ENCODE measurements around the gene CHST11. TPM values are rescaled to one million over a fixed set of nuclear protein-coding genes. Genes with fewer than 3 reads are reported as not detected.

Gene CHST11
- total and polyA plus RNA-seq, 2 of the 4 experiments (the other 2 are of a cell fraction), result 1.4 to 2.7 TPM

- ChIA-PET POLR2A (ENCODE audit: unreplicated experiment) (no interaction called here), CTCF (interaction anchor here (1.0 to 1.1 kb wide), 2 partner anchors 12 to 15 kb away, joined by 3 read pairs; no protein-coding TSS in a partner anchor)
- H3K9ac ChIP-seq (ENCODE audit: low read depth, low read length), result no peak overlapping the region
- no peaks in the 10 kb centered on the region for H3K79me1 ChIP-seq (ENCODE audit: low read depth in 1 of 2, low read length in 2 of 2)
- H3K4me2 ChIP-seq (ENCODE audit: low read depth, low read length), result peak overlapping the region; percentile 20
- H2BK5ac ChIP-seq (ENCODE audit: low read depth, low read length, poor library complexity, severe bottlenecking), result peak overlapping the region; percentile 7
- peak overlapping the region; percentile 0; the same call in 1 of the 2 replicates for H3K27ac ChIP-seq (ENCODE audit: insufficient read depth, low read length)
- 0 out of 2 replicates have a peak overlapping the region, but pooled peaks have one; percentile 65 for H2AK5ac ChIP-seq (ENCODE audit: low read depth, low read length)
- no peak overlapping the region for H3K56ac ChIP-seq (ENCODE audit: extremely low read depth, insufficient read depth, low read length)
- H3K9me3 ChIP-seq (ENCODE audit: control insufficient read depth, insufficient read depth, low read length), result no peaks in the 10 kb centered on the region
- DNase-seq, result peak; percentile 93
- H2AK9ac ChIP-seq (replicated peaks; ENCODE audit: low read depth, low read length, poor library complexity), result peak overlapping the region; percentile 7
- no TSS peak for BruUV-seq (replicated peaks)
- no peak overlapping the region for H3K4me3 ChIP-seq (ENCODE audit: insufficient read depth, low read depth, low read length)
- H3K4ac ChIP-seq (ENCODE audit: low read depth, low read length), result no peak overlapping the region
- TF ChIP-seq SMC3 (IDR thresholded peaks at IDR 0.05; ENCODE audit: low read depth, low read length) (0 out of 2 replicates have a peak, but pooled peaks have one; percentile 11), MAZ (IDR thresholded peaks at IDR 0.05; ENCODE audit: borderline replicate concordance, low read depth, low read length) (0 out of 2 replicates have a peak, but pooled peaks have one; percentile 38), MAFK (IDR thresholded peaks at IDR 0.05; ENCODE audit: low read depth, low read length) (no peak), BHLHE40 (IDR thresholded peaks at IDR 0.05; ENCODE audit: low read depth, low read length) (peak; percentile 95), FOS (IDR thresholded peaks at IDR 0.05; ENCODE audit: low read depth, low read length) (peak; percentile 17), RCOR1 (IDR thresholded peaks at IDR 0.05; ENCODE audit: insufficient replicate concordance, low read length) (peak; percentile 19), CTCF (conservative IDR thresholded peaks at IDR 0.05; ENCODE audit: low read depth, low read length) (no peak)
- ATAC-seq (ENCODE audit: low read depth), result peak; percentile 84
- peaks cover 4% of the 10 kb centered on the region; the same call in 1 of the 2 replicates for H3K4me1 ChIP-seq (ENCODE audit: control insufficient read depth, insufficient read depth, low read length)
- intact Hi-C loops (cut with micrococcal nuclease), result no loop called here
- H3K27me3 ChIP-seq (ENCODE audit: control insufficient read depth, insufficient read depth, low read length), result 0 out of 2 replicates have a peak, but pooled peaks cover 3% of the 10 kb centered on the region
- H3K14ac ChIP-seq (replicated peaks; ENCODE audit: low read depth, low read length), result 0 out of 2 replicates have a peak overlapping the region, but pooled peaks have one; percentile 5
- no peak overlapping the region for H2BK20ac ChIP-seq (ENCODE audit: low read depth, low read length)
- H2BK15ac ChIP-seq (ENCODE audit: low read depth, low read length), result no peak overlapping the region
- H2AFZ ChIP-seq (replicated peaks; ENCODE audit: low read length, poor library complexity), result peak overlapping the region; percentile 74
- 0 out of 2 replicates have a peak, but pooled peaks cover 5% of the 10 kb centered on the region for H3K9me1 ChIP-seq (ENCODE audit: insufficient read depth, low read length)
- WGBS, 2 experiments (ENCODE audit: extremely low coverage in 2 of 2, insufficient read length in 1 of 2), result no CpG with 5 or more reads among the region's 12 CpGs
- no peaks in the 10 kb centered on the region for H4K20me1 ChIP-seq (ENCODE audit: insufficient read depth, low read length)
- peak overlapping the region in 1 of 2 experiments; percentile 26; a peak in 1 of 4 replicates for H4K8ac ChIP-seq (ENCODE audit: low read depth in 2 of 2, low read length in 2 of 2)
- no peak overlapping the region for H4K91ac ChIP-seq (ENCODE audit: insufficient read depth, low read depth, low read length)
- no peaks in the 10 kb centered on the region for H3K36me3 ChIP-seq (ENCODE audit: control insufficient read depth, insufficient read depth, low read length)
- dilution Hi-C loops (cut with HindIII; ENCODE audit: low sequenced_read_pairs, unreplicated experiment), result no loop called here
- H3K18ac ChIP-seq (ENCODE audit: low read depth, low read length), result no peak overlapping the region
- H2BK120ac ChIP-seq (ENCODE audit: low read depth, low read length), result no peak overlapping the region
- H4K5ac ChIP-seq (ENCODE audit: low read depth, low read length), result no peak overlapping the region
- in situ Hi-C loops (cut with MboI; ENCODE audit: low sequenced_read_pairs), result no loop called here
- no peak overlapping the region for H3K23ac ChIP-seq (ENCODE audit: low read depth, low read length)
Observed at GRCh38 chr12:104695453-104696148, 238.9 kb downstream of the CHST11 start.
